Heart left ventricle (tissue), 13 donors: Measurements from ENCODE around the gene UBE4A.

Experiments
- POLR2A ChIP-seq, 2 donors: fragments of 450-650 bp; IDR thresholded peaks; one replicate each; pipeline ENCODE4 v1.6.1; 2017; ENCODE audit warnings: antibody characterized with exemption in 2 of 2, mild to moderate bottlenecking in 2 of 2, moderate library complexity in 2 of 2
- TF ChIP-seq, protein P1 (sequence below), 12 donors: fragments of 200-600 bp; sonication (generic) in 4 of 12; IDR thresholded peaks; one replicate each; pipeline versions ENCODE4 v1.5.0 to v1.8.0; 2018 to 2022; ENCODE audit warnings: antibody characterized with exemption in 12 of 12, mild to moderate bottlenecking in 5 of 12
- donor health status: ischemic (EF 13 %, LVEDD 7.1; RV severe dilation, severe dysfunction).
- donor health status: DM: no; HTN: yes; CAD: no.
- donor health status: DM: no; HTN: no; CAD: no.
- donor health status: ischemic (EF 25% LVEDD 6.9; RV normal size, moderate dysfunction).
- donor health status: ischemic (EF 25% LVEDD 5.7; RV mildly dilated, moderate dysfunction).
- donor health status: ischemic (EF 35%, LVEDD 5.7; RV mildly dilated, moderate dysfunction).
- donor health status: nonischemic (EF 11% LVEDD 7.7; RV severe dilation, severe dysfunction).
- donor health status: DM: yes; HTN: yes; CAD: no.
- donor health status: PGD.
- donor health status: ischemic (EF 29% LVEDD 5.4; RV normal size, mild dysfunction).
- donor health status: nonischemic (EF 23%, LVEDD 6.1; RV moderate dilation, normal function).

DNA sequence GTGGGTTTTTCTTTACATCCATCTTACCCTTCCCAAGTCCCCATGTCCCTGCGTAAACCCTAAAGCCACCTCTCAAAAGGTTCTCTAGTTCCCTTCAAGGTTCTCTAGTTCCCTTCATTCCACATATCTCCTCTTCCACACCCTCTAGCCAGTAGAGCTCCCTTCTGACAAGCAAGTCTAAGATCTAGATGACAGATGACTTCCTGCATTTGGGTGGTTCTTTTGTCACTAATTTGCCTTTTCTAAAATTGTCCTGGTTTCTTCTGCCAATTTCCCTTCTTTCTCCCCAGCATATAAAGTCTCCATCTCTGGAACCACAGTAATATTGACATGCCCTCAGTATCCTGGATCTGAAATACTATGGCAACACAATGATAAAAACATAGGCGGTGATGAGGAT lies 47.1 kb upstream of the UBE4A start:
- TF ChIP-seq, protein P1, sequence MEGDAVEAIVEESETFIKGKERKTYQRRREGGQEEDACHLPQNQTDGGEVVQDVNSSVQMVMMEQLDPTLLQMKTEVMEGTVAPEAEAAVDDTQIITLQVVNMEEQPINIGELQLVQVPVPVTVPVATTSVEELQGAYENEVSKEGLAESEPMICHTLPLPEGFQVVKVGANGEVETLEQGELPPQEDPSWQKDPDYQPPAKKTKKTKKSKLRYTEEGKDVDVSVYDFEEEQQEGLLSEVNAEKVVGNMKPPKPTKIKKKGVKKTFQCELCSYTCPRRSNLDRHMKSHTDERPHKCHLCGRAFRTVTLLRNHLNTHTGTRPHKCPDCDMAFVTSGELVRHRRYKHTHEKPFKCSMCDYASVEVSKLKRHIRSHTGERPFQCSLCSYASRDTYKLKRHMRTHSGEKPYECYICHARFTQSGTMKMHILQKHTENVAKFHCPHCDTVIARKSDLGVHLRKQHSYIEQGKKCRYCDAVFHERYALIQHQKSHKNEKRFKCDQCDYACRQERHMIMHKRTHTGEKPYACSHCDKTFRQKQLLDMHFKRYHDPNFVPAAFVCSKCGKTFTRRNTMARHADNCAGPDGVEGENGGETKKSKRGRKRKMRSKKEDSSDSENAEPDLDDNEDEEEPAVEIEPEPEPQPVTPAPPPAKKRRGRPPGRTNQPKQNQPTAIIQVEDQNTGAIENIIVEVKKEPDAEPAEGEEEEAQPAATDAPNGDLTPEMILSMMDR (IDR thresholded peaks at IDR 0.05): no peak
- no peak for TF ChIP-seq POLR2A (IDR thresholded peaks at IDR 0.05)
